WI38 (cell line): ENCODE measurements around the gene AKR7A2.

ENCODE experiments used
- H3K4me3 ChIP-seq: 2 replicates; pipeline ENCODE4 v1.5.1; 2011; ENCODE audit warnings: low read depth, mild to moderate bottlenecking, control low read depth, low read length
- CTCF ChIP-seq: IDR thresholded peaks from 2 replicates; pipeline ENCODE4 v1.5.1; 2012; ENCODE audit warnings: low read depth, mild to moderate bottlenecking, control low read depth, low read length

The AKR7A2 gene

GRCh38 chr1:19357299-19357986, 45.5 kb upstream of the AKR7A2 start:
- H3K4me3 ChIP-seq, result no peak overlapping the region
- TF ChIP-seq CTCF, result no peak

GRCh38 chr1:19356266-19356665, 44.3 kb upstream of the AKR7A2 start:
- H3K4me3 ChIP-seq, result no peak overlapping the region
- no peak for TF ChIP-seq CTCF

- H3K4me3 ChIP-seq, result no peak overlapping the region
- no peak for TF ChIP-seq CTCF
Measured at GRCh38 chr1:19354531-19354981, 42.6 kb upstream of the AKR7A2 start.

GRCh38 chr1:19353596-19353995, 41.7 kb upstream of the AKR7A2 start:
- no peak for TF ChIP-seq CTCF
- H3K4me3 ChIP-seq, result no peak overlapping the region

GRCh38 chr1:19352839-19353238, 40.9 kb upstream of the AKR7A2 start:
- no peak for TF ChIP-seq CTCF
- no peak overlapping the region for H3K4me3 ChIP-seq

GRCh38 chr1:19351873-19352272, 39.9 kb upstream of the AKR7A2 start:
- no peak for TF ChIP-seq CTCF
- no peak overlapping the region for H3K4me3 ChIP-seq

- no peak for TF ChIP-seq CTCF
- H3K4me3 ChIP-seq, result no peak overlapping the region
Measured at GRCh38 chr1:19350566-19350965, 38.6 kb upstream of the AKR7A2 start.
